Fibroblast of the conjunctiva (primary cell): ENCODE data around the gene SYVN1.
"Not testable (repeated sequence)": the region's sequence is repeated elsewhere in the genome, so short reads cannot be mapped to it uniquely, and the experiment has no call there.

Source experiments
- DNase-seq: peaks from one replicate; pipeline ENCODE4 v3.0.0-alpha.2; 2010; ENCODE audit warnings: low read depth

Gene SYVN1

GRCh38 chr11:65134240-65134951 is at the start of gene SYVN1:
Gene SYVN1 (minus strand): TSS chr11:65134519. CDS start chr11:65133601, 918 bp downstream.
- DNase-seq: peak; percentile 57

- no peak for DNase-seq
Observed at GRCh38 chr11:65183201-65183891, 49.0 kb upstream of the SYVN1 start.

GRCh38 chr11:65182258-65183170 is 48.2 kb upstream of the SYVN1 start:
- DNase-seq: no peak

- DNase-seq: peak; percentile 49
Observed at GRCh38 chr11:65181569-65182257, 47.4 kb upstream of the SYVN1 start, which contains the start of gene CAPN1. Gene CAPN1 (plus strand): TSS chr11:65181928. CDS start chr11:65182702, 774 bp downstream.

GRCh38 chr11:65180877-65181568 is 46.7 kb upstream of the SYVN1 start:
- no peak for DNase-seq

- not testable (repeated sequence) for DNase-seq
Observed at GRCh38 chr11:65174571-65175010, 40.3 kb upstream of the SYVN1 start.

GRCh38 chr11:65172600-65172999 is 38.3 kb upstream of the SYVN1 start:
- no peak for DNase-seq

GRCh38 chr11:65170058-65170534 is 35.8 kb upstream of the SYVN1 start, which contains the start of gene SPDYC:
Gene SPDYC (plus strand): TSS chr11:65170233. CDS start chr11:65171358, 1,125 bp downstream.
- no peak for DNase-seq

- no peak for DNase-seq
Observed at GRCh38 chr11:65169164-65169641, 34.9 kb upstream of the SYVN1 start.

- DNase-seq: no peak
Observed at GRCh38 chr11:65167656-65168055, 33.3 kb upstream of the SYVN1 start.

GRCh38 chr11:65166893-65167292 is 32.6 kb upstream of the SYVN1 start:
- DNase-seq: no peak

GRCh38 chr11:65165410-65166317 is 31.3 kb upstream of the SYVN1 start:
- no peak for DNase-seq

GRCh38 chr11:65163684-65164083 is 29.4 kb upstream of the SYVN1 start:
- no peak for DNase-seq

GRCh38 chr11:65160643-65161042 is 26.3 kb upstream of the SYVN1 start:
- no peak for DNase-seq

GRCh38 chr11:65159012-65159411 is 24.7 kb upstream of the SYVN1 start:
- no peak for DNase-seq

- DNase-seq: no peak
Observed at GRCh38 chr11:65157336-65157735, 23.0 kb upstream of the SYVN1 start.

GRCh38 chr11:65156926-65157325 is 22.6 kb upstream of the SYVN1 start:
- no peak for DNase-seq

- DNase-seq: no peak
Observed at GRCh38 chr11:65156256-65156655, 21.9 kb upstream of the SYVN1 start.

GRCh38 chr11:65152122-65152521 is 17.8 kb upstream of the SYVN1 start:
- DNase-seq: no peak
